GM21737 (cell line): ENCODE data around the gene GTPBP6.
"Not testable (repeated sequence)": the region's sequence is repeated elsewhere in the genome, so short reads cannot be mapped to it uniquely, and the experiment has no call there.

Experiments used
- ATAC-seq: cut with Tn5 transposase; IDR thresholded peaks from one replicate; pipeline ENCODE4 v1.9.1; 2021; ENCODE audit warnings: mild to moderate bottlenecking, moderate library complexity; ENCODE audit not compliant: unreplicated experiment

Gene GTPBP6

DNA sequence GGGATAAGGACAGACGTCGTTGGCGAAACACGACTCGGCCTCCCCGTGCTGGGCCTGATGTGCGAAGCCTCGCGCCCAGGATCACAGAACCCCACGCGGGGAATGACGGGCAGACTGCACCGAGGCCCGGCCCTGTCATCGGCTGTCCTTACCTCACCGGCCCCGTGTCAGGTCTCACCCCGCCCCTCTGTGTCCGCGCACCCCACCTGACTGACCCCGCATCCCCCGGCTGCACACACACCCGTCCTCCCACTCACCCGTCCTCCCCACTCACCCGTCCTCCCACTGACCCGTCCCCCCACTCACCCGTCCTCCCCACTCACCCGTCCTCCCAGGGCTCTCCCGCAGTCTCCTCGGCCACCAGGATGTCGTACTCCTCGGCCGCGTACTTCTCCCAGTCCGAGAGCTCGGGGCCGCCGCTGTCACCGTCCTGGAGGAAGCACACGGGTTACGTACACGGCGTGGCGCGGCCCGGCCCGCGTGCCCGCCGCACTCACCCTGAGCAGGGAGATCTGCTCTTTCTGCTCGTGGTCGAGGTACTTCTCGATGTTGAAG lies 19.8 kb upstream of the GTPBP6 start:
- ATAC-seq = no peak

DNA sequence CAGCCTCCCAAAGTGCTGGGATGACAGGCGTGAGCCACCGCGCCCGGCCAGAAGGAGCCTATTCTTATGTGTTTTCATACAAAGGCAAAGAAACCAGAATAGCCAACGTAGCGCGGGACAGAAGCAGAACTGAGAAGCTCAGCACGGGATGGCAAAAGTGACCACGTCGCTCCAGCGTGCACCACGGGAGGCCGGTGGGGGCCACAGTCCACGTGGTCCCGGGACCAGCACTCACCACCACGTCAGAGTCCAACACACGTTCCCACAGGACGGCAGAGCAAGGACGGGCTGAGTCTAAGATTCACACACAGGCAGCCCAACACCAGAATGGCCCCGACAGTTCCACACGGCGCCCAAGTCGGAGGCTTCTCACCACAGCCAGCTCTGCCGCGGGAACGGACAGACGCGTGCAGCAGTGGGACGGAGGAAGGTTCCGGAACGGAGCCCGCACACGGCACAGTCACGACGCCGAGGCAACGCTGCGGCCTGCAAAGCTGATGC lies 18.8 kb upstream of the GTPBP6 start:
- no peak for ATAC-seq

DNA sequence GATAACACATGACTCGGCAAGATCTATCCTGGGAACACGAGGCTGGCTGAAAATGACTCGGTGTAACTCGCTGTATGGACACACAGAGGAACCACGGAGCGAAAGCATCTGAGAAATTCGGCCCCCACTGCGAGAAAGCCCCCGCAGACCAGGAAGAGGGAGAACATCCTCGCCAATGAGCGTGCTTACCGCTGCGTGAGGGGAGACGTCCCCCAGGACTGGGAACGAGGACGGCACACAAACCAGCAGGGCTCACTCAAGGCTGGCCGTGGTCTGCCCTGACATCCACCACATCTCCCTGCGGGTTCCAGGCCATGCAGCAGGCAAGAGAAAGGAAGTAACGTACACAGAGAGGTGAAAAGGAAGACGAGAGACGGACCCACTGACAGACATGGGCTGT lies 17.6 kb upstream of the GTPBP6 start:
- no peak for ATAC-seq

DNA sequence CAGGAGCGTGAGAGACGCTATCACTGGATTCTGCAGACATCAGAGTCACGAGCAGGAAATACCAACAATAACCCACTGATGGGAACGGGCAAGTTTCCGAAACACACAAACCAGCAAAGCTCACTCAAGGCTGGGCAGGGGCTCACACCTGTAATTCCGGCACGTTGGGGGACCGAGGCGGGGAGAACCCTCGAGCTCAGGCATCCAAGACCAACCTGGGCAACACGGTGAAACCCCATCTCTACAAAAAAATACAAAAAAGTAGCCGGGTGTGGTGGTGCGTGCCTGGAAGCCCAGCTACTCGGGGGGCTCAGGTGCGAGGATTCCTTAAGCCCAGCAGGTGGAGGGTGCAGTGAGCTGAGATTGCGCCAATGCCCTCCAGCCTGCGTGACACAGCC lies 17.2 kb upstream of the GTPBP6 start:
- ATAC-seq = no peak

DNA sequence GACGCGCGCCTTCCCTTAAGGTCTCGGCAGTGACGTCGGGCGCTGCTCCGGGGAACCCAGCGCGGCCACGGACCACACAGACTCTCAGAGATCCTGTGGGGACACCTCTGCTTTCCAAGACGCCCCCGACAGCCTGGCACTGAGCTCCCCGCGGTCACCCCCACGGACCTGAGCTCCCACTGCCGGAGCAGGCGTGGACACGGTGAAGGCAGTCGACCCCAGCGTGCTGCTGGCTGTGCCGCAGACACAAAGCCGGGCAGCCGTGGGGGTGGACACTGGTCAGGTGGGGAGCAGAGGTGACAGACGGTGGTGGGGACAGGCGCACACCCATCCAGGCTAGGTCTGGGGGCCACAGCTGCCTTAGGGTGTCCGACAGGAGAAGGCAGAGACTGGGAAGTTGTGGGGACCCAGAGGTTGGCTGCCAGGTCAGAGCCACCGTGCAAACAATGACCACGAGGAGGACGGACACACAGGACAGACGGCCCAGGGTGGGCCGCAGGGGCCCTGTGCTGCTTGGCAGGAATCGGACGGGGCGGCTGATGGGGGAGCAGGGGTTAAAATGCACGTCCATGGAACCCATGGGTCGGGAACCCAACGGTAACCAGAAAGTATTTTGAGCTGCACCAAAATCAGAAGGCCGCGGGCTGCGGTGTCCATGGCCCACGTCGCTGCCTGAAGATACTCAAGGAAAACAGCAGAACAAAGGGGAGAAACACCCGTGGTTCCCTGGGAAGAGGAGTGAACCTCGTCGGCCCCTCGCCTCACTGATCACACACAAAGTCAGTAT lies 16.6 kb upstream of the GTPBP6 start:
- ATAC-seq = no peak

DNA sequence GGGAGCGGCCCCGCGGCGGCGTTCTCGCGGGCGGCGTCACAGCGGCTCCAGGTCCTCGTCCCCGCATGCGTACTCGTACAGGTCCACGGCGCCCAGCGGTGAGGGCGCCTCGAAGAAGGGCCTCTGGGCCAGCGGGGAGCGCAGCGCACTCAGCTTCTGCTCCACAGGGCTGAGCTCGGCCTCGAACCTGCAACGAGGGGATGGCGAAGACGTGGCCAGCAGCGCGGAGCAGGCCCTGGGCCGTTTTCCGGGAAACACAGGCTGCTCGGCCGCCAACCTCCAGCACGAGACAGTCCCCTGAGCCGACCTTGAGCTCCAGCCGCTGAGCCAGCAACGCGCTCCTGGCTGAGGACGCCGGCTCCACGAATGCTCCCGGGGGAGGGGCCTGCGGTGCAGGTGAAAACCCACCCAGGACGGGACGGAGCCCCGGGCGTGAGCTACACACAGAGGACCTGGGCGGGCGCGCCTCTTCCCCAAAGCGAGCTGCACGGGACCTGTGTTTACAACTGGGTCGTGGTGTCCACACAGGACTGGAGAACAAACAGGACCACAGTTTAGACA lies 15.8 kb upstream of the GTPBP6 start:
- ATAC-seq = no peak

DNA sequence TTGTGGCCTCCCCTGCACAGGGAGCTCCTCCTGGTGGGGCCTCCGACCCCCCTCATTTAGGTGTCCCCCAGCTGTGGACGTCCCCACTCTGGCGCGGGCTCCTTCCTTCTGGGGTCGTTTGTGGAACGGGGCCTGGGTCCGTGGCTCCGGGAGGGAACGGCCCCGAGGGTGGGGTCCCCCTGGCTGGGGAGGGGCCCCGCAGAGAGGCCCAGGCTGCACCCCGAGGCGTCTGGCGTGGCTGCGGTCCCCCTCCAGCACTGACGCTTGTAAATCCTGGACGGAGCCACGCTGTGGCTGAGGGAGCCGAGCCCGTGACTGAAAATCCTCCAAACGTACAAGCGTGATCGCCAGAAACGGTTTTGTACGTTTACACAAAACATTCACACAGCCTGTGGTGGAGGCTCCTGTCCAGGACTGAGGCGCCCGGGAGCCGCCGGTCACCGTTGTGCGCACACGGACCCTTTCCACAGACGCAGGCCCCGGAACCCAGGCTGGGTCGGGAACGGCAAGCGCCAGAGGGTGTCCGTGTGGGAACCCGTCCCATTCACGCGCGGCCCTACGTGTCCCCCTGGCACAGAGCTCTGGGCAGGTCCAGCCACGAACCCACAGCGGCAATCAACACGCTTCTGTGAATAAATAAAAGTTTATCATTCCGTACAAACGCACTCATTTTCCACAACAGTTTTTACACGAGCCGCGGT lies 15.2 kb upstream of the GTPBP6 start:
- ATAC-seq = no peak

DNA sequence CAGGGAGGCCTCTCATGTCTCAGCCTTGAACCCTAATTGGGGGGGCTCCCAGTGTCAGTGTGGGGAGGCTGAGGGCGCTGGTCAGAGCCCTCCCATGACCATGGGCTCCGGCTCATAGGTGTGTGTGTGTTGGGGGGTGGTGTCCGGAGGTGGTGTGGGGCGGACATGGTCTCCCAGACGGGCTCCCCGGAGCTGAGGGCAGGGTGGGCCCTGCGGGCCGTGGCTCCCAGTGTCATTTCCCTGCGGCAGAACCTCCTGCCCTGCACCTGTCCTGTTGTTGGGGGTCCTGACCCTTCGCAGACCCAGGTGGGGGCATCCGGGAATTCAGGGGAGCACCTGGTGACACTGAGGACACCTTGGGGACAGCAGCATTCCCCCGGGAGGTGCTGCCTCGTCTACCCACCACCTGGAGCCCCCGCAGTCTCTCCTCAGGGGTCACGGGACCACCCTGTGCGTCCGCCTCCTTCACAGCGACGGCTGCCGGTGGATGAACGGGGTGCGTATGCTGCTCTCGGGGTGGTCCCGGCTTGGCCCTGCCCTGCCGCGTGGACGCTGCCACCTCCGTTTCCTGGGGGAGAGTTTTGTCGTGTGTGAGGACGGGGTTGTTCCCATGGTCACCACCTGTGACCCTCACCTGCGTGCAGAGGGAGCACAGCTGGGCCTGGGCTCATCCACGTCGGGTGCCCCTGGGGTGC lies 14.5 kb upstream of the GTPBP6 start:
- ATAC-seq = no peak

DNA sequence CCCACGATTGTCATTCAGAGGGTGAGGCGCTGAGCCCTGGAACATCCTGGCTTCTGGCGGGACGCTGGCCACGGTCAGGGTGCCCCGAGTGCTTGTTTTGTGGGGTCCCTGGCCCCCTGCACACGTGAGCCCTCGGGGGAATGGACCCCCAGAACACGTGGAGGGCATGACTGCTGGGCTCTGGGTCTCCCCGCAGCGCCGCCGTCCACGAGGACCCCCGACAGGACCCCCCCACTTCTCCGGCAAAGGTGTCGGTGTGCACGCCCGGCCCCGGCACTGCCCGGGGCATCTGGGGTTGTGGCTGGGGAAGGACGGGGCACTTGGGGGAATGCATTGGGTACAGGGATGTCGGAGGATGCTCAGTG lies 13.9 kb upstream of the GTPBP6 start:
- no peak for ATAC-seq

DNA sequence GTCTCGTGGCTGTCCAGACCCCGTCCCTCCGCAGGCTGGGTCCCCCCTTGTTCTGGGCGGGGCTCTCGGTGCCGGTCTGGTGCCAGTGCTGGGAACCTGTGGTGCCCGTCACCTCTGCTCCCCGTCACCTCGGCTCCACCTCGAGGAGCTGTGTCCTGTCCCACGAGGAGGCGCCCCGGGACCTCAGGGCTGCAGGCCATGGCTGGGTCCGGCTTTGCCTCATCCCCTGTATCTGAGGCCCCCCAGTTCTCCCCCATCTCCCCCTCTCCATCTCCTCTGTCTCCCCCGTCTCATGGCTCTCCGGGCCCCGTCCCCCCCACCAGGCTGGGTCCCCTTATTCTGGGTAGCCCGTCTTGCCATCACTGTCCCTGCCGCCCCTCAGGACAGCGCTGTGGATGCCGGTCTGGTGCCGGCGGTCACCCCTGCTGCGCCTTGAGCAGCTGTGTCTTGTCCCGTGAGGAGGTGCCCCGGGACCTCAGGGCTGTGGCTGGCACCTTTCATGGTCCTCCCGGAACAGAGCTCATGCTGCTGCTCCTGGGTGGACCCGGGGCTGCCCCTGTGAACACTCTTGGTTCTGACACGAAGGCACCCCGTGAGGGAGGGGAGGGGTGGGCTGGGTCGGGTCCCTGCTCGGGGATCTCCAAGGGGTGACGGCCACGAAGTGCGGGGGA lies 13.4 kb upstream of the GTPBP6 start:
- no peak for ATAC-seq

DNA sequence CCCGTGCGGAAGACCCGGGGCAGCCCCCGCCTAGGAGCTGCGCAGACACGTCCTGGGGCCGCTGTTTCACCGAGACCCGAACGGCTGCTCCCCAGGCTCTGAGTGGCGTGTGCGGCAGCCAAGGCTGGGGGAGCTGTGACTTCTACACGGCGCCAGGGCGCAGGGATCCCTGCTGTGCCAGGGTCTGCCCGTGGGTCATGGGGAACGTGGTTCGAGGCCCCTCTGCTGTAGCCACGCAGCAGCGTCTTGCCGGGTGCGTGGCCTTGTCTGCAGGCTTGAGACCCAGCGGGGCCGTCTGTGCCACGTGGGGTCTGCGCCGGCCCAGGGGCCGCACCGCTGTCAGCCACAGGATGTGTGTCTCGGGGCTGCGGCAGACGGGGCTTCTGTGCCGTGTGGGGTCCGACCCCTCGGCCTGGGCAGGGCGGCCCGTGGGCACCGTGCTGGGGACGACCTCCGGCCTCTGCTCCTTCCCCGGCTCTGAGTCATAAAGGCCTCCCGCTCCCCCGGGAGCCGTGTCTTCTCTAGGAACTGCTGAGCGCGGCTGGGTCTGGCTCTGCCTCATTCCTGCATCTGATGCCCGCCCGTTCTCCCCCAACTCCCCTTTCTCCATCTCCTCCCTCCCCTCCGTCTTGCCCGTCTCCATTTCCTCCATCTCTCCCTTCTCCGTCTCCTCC lies 12.7 kb upstream of the GTPBP6 start:
- no peak for ATAC-seq

DNA sequence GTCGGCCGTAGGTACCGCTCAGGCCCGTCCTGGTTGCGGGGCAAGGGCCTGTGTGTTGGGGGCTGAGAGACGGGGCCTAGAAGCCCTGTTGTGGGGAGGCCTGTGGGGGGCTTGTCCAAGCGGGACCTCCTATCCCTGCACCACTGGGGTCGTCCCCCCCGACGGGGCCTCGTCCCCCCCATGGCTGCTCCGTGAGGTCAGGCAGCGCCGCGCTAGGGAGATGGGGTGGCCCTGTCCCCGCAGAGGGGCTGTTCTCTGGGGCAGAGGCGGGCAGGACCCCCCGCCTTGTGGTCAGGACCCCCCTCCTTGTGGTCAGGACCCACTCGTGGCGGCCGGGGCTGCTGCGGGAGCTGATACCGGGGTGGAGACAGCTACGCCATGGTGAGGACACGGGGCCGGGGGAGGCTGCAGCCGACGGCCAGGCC lies 12.1 kb upstream of the GTPBP6 start:
- no peak for ATAC-seq

DNA sequence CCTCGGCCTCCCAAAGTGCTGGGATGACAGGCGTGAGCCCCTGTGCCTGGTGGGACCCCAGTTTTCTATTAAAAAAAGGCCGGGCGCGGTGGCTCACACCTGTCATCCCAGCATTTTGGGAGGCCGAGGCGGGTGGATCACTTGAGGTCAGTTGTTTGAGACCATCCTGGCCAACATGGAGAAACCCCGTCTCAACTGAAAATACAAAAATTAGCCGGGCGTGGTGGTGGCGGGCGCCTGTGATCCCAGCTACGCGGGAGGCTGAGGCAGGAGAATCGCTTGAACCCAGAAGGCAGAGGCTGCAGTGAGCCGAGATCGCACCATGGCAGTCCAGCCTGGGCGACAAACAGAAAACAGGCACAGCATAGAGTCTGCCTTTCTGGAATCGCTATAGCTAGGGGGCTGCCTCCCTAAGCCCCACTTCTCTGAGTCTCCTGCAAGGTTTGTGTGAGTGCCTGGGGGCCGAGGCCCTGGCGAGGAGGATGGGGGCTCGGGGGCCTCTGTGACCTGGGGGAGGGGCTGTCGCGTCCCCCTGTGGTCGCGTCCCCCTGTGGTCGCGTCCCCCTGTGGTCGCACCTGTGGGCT lies 11.6 kb upstream of the GTPBP6 start:
- ATAC-seq = not testable (repeated sequence)

DNA sequence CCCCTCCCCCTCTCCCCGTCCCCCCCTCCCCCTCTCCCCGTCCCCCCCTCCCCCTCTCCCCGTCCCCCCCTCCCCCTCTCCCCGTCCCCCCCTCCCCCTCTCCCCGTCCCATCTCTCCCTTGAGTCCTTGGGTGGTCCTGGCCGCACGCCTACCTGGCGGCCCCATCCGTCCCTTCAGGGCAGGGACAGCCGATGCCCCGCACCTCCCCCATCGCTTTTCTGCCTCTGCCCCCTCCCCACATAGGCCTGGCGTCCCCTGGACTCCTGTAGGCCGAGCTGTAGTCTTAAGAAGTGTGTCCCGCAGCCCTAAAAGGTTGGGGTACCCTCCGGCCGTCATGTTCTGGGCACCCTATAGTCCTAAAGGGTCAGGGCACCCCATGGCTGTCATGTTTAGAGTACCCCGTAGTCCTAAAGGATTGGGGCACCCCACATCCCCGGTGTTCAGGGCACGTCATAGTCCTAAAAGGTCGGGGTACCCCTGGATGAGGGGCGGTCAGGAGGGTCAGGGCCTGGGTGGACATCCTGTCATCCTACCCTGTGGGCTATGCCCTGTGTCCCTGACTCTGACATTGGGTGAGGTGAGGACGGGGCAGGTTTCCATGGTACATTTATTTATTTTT lies 10.8 kb upstream of the GTPBP6 start:
- ATAC-seq = no peak

DNA sequence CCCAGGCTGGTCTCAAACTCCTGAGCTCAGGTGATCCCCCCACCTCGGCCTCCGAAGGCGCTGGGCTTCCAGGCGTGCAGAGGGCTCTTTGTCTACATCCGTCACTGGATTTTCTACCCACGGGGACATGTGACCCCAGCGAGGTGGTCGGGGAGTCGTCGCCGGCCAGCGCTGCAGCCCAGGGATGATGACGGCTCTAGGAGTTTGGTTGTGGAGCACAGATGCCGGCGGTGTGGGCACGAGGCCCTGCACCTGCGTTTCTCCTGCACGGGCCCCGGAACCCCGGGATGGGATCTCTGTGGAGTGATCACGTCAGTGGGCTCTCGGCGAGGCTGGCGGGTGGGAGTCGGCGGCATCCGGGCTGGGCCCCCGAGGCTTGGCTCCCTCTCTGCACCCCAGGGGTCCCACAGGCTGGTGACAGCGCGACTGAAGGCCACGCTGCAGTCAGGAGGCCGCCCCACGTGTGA lies 9.1 kb upstream of the GTPBP6 start:
- ATAC-seq = no peak

DNA sequence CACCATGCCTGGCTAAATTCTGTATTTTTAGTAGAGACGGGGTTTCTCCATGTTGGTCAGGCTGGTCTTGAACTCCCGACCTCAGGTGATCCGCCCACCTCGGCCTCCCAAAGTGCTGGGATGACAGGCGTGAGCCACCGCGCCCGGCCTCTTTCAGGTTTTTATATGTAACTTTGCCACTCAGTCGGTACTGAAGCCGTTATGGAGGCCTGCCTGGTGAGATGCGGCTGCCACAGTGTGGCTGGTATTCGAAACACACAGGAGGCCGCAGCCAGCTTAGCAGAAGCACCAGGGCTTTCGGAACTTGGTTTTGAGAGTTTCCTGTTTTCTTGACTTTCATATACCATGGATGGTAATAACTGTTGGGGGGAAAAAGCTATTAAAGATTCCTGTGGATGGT lies 6.1 kb upstream of the GTPBP6 start:
- ATAC-seq = not testable (repeated sequence)

DNA sequence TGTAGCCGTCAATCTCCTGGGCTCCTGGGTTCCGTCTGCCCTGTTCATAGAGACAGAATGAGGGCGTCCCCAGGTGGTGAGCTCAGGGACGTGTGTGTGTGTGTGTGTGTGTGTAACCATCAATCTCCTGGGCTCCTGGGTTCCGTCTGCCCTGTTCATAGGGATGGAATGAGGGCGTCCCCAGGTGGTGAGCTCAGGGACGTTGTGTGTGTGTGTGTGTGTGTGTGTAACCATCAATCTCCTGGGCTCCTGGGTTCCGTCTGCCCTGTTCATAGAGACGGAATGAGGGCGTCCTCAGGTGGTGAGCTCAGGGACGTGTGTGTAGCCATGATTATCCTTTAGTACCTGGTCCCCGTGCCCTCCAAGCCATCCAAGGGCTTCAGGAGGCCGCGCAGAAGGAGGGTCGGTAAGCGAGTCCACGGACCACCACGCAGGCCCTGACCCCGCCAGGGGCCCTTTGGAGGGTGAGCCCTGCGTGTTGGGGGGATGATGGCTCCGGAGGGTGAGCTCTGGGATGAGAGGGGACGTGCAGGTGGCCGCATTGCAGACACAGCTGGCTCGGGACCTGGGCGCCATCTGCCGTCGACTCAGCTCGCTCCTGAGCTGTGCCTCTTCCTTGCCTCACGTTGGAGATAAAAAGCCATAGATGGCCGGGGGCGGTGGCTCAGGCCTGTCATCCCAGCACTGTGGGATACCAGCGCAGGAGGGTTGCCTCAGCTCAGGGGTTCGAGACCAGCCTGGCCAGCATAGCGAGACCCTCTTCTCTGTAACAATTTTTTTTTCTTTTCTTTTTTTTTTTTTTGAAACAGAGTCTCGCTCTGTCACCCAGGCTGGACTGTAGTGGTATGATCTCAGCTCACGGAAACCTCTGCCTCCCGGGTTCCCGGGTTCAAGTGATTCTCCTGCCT lies 5.4 kb upstream of the GTPBP6 start:
- peak; percentile 34 for ATAC-seq

DNA sequence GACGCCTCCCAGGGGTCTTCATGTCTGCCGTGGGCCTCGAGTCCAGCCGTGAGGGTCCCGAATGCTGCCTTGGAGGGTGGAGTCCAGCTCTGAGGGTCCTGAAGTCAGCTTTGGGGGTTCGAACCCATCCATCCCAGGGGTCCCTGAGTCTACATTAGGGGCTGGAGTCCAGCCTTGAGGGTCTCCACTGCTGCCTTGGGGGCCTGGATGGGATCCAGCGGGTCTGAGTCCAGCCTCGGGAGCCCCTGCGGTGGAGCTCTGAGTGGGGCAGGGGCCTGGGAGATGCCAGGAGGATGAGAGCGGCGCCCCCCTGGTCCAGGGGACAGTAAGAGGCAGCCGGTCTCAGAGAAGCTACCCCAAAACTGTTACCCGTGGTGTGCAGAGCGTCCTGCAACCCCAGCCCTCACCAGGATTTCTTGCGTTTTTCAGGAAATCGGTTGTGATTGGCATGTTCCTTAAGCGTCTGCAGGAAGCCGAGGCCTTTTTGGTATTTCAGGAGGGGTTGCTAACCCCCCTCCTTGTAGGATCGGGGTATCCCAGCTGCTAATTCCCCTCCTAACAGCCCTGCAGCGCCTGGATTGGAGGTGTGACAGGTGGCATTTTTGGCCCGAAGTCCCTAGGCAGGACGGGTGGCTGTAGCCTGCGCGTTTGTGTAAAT lies 1.7 kb upstream of the GTPBP6 start:
- ATAC-seq = no peak
